CMK (cell line): ENCODE results near the gene CCDC17.
"Not testable (repeated sequence)": the region's sequence is repeated elsewhere in the genome, so short reads cannot be mapped to it uniquely, and the experiment has no call there.

ENCODE experiments used
- DNase-seq: peaks from one replicate; pipeline ENCODE4 v3.0.0-alpha.2; 2010; ENCODE audit warnings: low read depth

CCDC17 gene

DNA sequence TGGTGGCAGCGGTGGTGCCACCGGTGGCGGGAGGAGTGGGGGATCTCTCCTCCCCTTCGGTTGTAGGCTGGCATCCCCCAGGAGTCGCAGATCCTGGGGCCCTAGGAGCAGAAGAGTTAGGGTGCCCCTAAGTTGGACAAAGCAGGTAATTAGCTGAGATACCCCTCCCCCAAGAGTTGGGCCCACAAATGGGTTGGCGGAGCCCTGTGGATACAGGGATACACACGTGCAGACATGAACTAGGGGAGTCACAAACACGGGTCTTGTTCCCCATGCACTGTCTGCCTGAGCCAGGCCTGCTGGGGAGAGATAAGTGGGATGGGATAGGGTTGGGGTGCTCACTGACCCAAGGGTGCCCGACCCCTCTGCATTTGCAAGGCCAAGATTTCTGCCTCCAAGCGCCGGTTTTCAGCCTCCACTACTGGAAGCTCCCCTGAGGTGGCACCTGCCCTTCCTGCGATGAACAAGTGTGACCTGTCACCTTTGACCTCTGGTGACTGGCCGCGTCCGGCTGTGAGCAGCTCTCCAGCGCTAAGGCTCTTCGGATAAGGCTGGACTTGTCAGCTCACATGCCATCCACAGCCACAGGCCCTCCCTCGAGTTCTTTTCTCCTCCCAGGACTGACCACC, 1.8 kb downstream of the CCDC17 start:
- DNase-seq = no peak

- DNase-seq = no peak
These were observed 2.4 kb downstream of the CCDC17 start for GRCh38 chr1:45621501-45621836.

- DNase-seq = no peak
These were observed 3.0 kb downstream of the CCDC17 start for GRCh38 chr1:45620588-45621500.

GRCh38 chr1:45619149-45619921, 4.5 kb downstream of the CCDC17 start:
- no peak for DNase-seq

DNA sequence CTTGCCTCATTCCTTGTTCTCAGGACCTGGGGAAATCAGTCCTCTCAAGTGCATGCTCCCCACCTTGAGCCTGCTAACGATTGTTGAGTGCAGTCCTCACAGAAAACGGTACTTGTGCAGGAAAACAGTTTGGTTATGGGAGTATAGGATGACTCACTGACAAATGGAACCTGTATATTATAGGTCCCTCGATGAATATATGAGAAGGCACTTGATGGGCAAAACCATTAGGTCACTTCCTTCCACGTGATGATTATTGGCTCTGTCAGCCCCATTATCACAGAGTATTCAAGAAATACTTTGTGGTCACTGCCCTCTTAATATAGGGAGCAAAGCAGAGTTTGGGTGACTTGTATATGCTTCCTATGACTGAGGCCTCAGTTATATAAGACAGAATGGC, 6.2 kb downstream of the CCDC17 start:
- no peak for DNase-seq

- DNase-seq = no peak
These were observed 8.0 kb downstream of the CCDC17 start for GRCh38 chr1:45615885-45616284.

DNA sequence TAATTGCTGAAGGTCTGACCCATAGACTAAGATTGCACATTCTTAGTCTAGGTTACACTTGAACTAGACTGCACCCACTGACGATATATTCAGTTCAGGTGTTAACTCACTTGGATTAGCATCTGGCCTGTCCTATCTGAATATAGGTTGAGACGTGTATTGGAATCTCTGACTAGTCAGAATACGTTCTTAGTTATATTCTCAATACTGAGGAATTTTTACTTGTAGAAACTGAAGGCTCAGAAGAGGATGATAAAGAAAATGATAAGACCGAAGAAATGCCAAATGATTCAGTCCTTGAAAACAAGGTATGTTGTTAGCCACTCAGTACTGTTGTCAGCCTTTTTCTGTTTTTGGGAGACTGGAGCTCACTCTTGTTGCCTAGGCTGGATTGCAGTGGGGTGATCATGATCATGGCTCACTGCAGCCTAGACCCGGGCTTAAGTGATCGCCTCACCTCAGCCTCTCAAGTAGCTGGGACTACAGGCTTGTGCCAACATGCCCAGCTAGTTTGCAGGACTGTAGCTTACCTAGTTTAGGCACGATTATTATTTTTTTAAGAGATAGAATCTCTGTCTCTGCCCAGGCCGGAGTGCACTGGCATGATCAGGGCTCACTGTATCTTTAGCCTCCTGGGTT, 10.8 kb downstream of the CCDC17 start:
- no peak for DNase-seq

- DNase-seq = no peak
These were observed 13.1 kb downstream of the CCDC17 start for GRCh38 chr1:45610589-45611226.

GRCh38 chr1:45608175-45609156, 15.4 kb downstream of the CCDC17 start:
- no peak for DNase-seq

DNA sequence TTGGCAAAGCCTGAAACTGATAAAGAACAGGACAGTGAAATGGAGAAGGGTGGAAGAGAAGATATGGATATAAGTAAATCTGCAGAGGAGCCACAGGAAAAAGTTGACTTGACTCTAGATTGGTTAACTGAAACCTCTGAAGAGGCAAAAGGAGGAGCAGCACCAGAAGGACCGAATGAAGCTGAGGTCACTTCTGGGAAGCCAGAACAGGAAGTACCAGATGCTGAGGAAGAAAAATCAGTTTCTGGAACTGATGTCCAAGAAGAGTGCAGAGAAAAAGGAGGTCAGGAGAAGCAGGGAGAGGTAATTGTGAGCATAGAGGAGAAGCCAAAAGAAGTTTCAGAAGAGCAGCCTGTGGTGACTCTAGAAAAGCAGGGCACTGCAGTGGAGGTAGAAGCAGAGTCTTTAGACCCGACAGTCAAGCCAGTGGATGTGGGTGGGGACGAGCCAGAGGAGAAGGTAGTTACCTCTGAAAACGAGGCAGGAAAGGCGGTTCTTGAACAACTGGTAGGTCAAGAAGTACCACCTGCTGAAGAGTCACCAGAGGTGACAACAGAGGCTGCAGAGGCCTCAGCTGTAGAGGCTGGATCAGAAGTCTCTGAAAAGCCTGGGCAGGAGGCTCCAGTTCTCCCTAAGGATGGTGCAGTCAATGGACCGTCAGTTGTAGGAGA, 16.3 kb downstream of the CCDC17 start:
- no peak for DNase-seq

DNA sequence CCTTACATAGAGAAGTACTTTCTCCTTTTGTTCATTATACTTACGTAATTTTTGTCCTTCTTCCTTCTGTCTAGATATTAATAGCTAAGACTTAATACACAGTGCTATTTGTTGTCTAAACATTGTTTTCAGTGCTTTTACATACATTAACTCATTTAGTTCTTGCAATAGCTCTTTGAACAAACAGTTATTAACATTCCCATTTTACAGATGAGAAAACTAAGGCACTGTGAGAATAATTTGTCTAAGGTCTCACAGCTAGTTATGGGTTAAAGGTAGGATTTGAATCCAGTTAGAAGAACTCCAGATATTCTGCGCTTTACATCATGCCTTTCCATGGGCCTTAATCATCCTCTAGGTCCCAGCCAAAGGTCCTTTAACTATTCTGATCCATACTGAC, 19.6 kb downstream of the CCDC17 start:
- no peak for DNase-seq

- not testable (repeated sequence) for DNase-seq
These were observed 27.1 kb downstream of the CCDC17 start for GRCh38 chr1:45596765-45597164.

GRCh38 chr1:45594412-45594811, 29.4 kb downstream of the CCDC17 start:
- DNase-seq = no peak

DNA sequence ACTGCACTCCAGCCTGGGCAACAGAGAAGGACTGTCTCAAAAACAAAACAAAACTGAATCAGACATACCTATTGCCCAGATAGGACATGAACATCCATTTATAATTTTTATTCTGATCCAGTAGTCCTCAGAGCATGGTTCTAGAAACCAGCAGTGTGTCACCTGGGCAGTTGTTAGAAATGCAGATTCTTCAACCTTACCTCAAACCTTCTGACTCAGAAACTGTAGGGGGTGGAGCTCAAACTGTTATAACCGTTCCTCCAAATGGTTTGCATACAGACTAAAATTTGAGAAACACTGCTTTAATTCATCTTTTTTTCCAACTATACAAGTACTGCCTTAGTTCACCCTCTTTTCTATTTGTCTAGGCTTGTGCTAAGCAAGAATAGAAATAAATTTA, 34.0 kb downstream of the CCDC17 start:
- no peak for DNase-seq

DNA sequence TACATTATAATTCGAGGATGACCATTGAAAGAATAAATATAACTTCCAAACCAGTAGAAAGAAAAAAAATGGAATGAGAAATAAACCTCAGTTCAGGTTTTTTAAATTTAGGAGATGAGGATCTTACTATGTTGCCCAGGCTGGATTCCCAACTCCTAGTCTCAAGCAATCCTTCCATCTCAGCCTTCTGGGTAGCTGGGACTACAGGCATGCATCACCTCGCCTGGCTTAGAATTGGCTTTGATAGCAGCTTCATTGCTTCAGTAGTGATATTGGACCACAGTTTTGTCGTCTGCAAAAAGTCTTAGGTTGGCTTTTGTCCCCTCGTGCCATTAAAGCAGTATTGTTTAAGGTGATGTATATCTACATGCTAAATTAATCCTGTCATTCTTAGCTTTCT, 37.1 kb downstream of the CCDC17 start:
- DNase-seq = no peak

DNA sequence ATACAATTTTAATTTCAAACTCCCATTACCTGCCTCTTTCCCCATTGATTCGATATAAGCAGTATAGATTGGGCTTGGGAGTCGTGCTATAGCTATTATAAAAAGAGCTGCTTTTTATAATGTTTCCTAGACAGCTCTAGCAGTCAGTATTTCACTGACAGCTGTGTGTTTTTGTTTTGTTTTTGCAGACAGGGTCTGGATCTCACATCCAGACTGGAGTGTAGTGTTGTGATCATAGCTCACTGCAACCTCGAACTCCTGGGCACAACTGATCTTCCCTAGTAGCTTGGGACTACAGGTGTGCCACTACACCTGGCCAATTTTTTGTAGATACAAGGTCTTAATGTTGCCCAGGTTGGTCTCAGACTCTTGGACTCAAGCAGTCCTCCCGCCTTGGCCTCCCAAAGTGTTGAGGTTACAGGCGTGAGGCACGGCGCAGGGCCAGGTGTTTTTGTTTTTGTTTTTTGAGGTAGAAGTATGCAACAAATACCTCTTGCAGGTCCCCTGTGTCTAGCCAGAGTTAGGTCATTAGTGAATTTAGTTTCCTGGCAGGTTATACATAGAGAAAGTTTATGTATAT, 38.3 kb downstream of the CCDC17 start:
- no peak for DNase-seq

- DNase-seq = no peak
These were observed 38.8 kb downstream of the CCDC17 start for GRCh38 chr1:45585110-45585426.

GRCh38 chr1:45584351-45585109, 39.3 kb downstream of the CCDC17 start:
- peak; percentile 70 for DNase-seq
